Eye (tissue), 1 donor: ENCODE results near the gene FAN1.
A peak's percentile ranks its signal among the peaks of the same experiment; 100 is the strongest.

Source experiments
- DNase-seq: peaks from one replicate; pipeline ENCODE4 v3.0.0-alpha.2; 2015

Gene FAN1

DNA sequence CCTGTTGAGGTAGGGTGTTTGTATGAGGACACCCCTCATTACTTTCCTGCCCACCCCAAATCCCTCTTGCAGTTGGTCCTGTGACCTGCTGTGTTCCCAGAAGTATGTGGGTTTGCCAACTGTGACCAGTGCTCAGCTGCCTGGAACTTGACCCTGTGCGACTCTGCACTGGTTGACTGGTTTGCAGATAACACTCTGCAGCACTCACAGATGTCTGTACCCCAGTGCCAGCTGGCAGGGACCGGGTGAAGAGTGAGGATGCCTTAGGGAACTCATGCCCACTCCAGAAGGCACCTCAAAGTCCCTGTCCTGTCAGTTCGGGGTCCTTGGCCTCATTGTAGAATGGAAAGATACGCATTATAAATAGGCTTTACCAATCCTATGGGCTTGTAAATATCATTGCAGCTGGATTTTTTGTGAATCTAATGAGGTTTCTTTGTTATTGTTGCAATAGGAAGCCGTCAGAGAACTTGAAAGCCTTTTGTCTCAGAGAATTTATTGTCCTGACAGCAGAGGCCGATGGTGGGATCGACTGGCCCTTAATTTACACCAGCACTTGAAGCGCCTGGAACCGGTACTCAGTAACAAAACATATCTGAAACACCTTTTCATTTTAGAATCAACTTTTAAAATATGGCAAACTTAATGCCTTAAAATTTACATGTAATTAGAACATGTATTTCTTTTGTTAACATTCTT is 18.2 kb downstream of the FAN1 start:
- DNase-seq: peak; percentile 81

DNA sequence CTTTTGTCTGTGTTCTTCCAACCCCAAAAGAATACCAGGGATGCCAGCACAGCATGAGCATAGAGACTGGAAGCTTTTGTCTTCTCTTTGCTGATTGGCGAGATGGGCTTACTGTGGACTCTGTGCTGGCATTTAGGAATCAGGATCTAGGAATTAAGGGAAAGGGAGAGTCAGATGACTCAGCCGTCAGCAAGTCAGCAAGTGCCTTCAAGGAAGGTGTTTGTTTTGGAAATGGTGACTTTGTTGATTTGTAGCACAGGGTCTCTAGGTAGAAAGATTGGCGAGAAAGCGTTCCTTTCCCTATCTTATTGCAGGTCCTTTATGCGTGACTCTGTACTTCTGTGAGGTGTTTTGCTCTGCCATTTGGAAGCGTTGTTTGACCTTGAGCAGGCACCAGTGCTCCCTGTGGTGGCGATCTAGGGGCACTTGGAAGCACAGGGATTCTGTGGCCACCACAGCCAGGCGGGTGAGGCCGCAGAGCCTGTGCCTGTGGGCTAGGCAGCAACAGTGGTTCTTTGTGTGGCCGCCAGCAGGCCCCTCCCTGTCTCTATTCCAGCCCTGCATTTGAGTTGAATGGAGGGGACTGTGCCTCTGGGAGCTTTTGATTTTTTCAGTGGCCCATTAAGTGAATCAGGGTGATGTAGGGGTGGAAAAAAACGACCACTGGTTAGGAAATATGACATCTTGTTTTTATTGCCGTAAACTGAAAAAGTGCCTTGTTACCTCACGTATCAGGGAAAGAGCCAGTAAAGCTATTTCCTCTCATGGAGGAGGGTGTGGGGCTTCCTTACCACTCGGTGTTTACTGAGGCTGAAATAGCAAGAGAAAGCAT is 19.0 kb downstream of the FAN1 start:
- DNase-seq: peak; percentile 81

DNA sequence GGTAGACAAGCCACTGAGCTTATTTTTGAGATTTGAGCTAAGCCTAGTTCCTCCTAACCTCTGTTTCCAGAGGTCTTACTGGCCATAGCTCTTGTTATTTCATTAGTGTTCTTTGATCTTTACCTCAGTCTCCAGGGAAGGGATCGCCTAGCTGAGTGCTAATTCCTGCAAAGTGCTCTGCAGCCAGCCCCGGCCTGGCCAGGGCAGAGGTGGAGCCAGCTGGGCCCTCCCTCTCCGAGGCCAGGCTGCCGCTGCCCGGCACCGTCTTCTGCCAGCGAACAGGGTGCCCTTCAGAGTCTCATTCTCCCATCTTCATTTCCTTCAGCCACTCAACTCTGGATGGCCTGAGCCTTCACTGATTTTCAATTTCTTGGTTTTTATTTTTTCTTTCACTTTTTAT is 19.7 kb downstream of the FAN1 start:
- no peak for DNase-seq

GRCh38 chr15:30924353-30924752 is 20.6 kb downstream of the FAN1 start:
- no peak for DNase-seq

DNA sequence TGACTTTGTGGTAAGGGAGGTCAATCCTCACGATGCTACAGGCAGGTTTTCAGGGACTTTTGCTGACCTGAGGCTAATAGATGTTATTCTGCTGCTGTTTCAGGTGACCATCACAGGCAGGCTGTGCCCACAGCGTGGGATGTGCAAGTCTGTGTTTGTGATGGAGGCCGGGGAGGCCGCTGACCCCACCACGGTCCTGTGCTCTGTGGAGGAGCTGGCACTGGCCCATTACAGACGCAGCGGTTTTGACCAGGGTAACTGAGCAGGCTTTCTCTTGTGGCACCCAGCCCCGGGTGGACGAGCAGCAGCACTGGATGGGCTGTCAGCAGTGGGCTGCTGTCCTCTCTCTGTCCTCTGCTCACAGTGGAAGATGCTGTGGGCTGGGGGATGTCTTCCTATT is 22.0 kb downstream of the FAN1 start:
- DNase-seq: no peak

DNA sequence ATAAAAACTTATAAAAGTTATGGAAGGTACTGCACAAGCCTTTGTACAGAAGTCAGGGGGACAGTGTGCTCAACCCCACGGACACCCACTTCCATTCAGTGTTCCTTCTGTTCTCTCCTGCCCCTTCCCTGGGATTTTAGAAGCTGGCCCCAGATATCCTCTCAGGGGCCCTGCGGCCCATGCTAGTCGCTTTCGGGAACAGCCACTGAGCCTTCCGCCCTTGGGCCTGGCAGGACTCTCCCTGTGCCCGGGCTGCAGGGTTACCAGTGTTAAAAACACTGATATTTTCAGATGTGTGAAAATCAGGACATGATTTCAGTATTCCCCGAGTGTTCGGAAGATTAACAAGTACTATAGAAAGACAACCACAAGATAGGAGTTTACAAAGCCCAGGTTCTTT is 22.4 kb downstream of the FAN1 start:
- DNase-seq: no peak

- DNase-seq: no peak
These were observed 23.5 kb downstream of the FAN1 start for GRCh38 chr15:30927148-30927761.

GRCh38 chr15:30928076-30928475 is 24.4 kb downstream of the FAN1 start:
- no peak for DNase-seq

GRCh38 chr15:30929064-30929669 is 25.5 kb downstream of the FAN1 start:
- DNase-seq: peak; percentile 20

DNA sequence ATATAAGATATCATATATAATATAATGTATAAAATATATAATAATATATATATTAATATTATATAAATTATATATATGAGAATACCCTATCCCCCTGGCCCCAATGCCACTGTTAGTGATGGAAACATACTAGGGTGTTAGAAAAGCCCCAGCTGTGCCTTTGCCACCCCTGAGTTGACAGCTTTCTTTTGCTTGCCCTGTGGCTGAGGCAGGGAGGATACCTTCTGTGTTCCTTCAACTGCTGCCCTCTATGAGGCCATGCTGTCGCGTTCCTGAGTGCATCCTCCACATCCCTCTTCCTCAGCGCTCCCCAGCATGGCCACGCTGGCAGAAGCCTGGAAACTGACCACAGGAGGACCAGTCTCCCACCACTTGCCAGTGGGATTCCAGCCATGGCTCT is 26.3 kb downstream of the FAN1 start:
- DNase-seq: no peak

DNA sequence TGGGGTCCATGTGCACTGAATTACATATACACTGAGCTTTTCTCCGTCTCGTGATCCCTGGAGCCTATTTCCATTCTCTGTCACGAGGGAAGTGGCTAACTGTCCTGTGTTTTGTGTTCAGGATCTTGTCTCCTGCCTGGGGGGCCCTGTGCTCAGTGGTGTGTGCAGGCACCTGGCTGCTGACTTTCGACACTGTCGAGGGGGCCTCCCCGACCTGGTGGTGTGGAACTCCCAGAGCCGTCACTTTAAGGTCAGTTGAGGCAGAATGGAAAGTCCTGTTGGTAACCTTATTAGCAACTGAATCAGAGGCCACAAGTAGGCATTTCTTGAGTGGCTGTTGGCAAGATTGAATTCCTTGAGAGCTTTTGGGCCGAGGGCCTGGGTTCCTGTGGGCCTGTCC is 26.7 kb downstream of the FAN1 start:
- DNase-seq: no peak

DNA sequence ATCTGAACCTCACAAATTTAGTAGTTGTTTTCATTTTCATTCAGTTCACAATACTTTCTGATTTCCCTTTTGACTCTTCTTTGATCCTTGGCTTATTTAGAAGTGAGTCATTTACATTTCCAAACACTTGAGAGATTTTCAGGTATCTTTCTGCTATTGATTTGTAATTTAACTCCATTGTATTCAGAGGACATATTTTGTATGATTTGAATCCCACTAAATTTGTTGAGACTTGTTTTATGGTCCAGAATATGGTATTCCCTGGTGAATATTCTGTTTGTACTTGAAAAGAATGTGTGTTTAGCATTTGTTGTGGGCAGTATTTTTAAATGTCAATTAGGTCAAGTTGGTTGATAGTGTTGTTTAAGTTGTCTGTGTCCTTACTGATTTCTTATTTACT is 29.6 kb downstream of the FAN1 start:
- DNase-seq: no peak

GRCh38 chr15:30939161-30939560 is 35.4 kb downstream of the FAN1 start:
- no peak for DNase-seq

- DNase-seq: no peak
These were observed 36.6 kb downstream of the FAN1 start for GRCh38 chr15:30940359-30940758.

- DNase-seq: no peak
These were observed 37.8 kb downstream of the FAN1 start for GRCh38 chr15:30941520-30941919.

DNA sequence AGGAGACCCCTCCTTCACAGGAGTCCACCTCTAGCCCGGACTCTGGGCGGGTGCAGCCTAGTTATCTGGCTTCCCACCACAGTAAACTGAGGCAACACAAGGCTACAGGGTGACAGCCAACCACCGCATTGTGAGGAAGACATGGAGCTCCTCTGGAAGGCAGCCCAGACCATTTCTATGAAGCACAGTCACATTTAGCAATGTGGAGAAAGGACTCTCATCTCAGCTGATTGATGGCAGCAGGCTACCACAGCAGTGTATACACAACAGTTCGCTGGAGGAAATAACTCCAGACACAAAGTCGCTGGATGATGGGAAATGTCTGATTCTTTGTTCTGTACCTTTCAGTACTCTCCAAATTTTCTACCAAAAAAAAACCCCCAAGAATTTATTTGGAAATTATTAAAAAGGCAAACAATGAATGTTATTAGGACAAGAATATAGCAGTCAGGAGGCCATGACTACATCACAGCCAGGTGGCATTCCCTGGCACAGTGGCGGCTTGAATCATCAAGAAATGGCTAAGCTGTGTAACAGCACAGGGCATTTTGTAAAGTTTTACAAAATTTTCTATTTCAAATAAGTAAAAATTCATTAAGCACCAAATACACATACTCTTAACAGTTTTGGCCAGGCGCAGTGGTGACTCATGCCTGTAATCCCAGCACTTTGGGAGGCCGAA is 40.1 kb downstream of the FAN1 start:
- DNase-seq: no peak

- DNase-seq: no peak
These were observed 49.5 kb downstream of the FAN1 start for GRCh38 chr15:30953183-30953582.

- DNase-seq: no peak
These were observed 50.1 kb downstream of the FAN1 start for GRCh38 chr15:30953731-30954378.

DNA sequence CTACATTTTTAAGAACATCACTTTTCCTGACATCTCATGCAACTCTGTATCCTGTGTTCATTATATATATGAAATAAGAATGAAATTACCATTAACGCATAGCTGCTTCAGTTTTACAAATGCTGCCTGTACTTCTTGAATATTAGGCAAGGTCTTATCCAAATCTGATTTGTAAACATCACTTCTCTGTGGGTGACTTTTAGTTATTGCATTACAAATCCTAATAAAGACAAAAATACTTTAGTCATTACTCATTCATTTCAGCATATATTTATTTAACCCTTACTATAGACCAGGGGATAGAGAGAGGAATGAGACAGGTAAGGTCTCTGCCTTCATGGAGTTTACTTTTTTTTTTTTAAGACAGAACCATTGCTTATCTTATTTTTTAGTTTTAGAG is 51.0 kb downstream of the FAN1 start:
- no peak for DNase-seq

DNA sequence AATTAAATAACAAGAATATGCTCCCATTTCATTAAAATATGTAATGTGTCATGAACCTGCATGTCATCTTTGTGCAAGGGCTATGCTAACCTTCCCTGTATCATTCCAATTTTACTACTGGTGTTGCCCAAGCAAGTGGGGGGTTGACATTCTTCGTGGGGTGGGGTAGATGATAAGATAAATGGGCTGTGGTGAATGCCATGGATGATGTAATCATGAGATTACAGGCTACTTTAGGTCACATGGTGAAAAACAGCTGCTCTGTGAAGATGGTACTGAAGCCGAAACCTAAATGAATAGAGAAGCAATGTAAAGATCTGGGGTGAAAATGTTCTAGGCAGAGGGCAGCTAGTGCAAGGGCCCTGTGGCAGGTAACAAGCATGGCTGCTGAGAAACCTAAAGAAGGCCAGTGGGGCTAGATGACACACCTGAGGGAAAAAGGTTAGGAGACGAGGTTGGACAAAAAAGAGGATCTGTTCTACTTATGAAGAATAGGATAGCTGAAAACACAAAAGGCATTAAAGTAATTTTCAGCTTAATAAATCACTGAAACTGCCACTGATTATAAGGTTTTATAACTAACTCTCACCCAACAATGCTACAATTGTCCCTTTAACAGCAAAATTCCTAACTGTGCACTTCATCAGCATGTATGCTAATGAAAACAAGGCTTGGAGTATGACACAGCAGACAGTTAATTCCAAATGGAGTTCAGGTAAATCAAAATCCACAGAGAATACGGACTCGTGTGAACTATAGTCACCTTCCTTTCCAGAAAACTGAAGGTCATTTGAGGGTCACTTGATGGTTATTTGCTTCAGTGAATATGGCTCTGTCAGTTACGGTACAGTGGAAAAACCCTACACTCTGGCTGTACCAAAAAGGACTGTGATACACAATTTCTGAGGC is 52.8 kb downstream of the FAN1 start:
- peak; percentile 33 for DNase-seq

DNA sequence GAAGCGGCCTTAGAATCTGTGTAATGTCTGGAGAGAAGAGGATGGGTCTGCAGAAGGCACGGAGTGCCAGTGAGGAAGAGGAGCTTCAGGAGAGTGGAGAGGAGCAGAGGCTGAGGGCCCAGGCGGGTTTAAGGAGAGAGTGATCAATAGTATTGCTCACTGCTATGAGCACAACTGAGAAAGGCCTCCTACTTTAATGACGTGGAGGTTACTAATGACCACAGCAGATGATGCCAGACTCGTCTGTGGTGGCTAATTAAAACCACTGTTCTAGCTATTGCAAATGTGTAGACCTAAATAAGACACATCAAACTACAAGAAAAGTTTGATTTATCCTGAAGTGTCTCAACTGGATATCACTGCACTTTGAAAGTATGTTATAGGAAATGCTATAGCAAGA is 54.5 kb downstream of the FAN1 start:
- no peak for DNase-seq
